ENCODE measurements around the gene CAPN7.

The CAPN7 gene

DNA sequence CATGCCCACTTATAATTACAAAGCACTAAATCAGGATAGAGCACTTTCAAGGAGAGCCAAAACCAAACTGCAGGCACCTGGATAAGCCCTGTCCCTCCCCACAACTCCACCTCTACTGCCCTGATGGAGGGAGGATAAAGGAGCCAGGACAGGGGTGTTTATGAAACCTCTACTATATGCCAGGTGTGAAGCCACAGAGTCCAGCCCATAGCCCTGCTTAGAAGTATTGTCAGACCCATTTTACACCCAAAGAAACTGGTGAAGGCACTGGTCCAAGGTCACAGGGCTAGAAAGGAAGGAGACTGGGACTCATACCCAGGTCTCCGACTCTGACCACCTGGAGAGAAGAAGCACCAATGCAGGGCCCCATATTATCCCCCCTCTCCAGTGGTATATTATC, 77.7 kb downstream of the CAPN7 start:
- no peak overlapping the region for H3K9ac ChIP-seq (ENCODE audit: low read length)
- H4K91ac ChIP-seq (ENCODE audit: low read depth, low read length): no peak overlapping the region
- no peak overlapping the region for H2AK5ac ChIP-seq (ENCODE audit: low read length)
- no CpG with 5 or more reads among the region's 1 CpG for WGBS (ENCODE audit: extremely low coverage, insufficient coverage, insufficient read length)
- H3K79me2 ChIP-seq (ENCODE audit: control insufficient read depth, insufficient read depth, low read length, poor library complexity): peaks cover 11% of the 10 kb centered on the region
- H3K4me2 ChIP-seq (ENCODE audit: low read length): no peak overlapping the region
- H2AFZ ChIP-seq (ENCODE audit: insufficient read depth, low read length, poor library complexity): no peak overlapping the region
- H2BK12ac ChIP-seq (ENCODE audit: low read length): no peak overlapping the region
- H3K79me1 ChIP-seq (ENCODE audit: low read length): peaks cover 6% of the 10 kb centered on the region
- no peak overlapping the region for H4K12ac ChIP-seq (ENCODE audit: low read depth, low read length)
- peak overlapping the region; percentile 16 for H2BK5ac ChIP-seq (ENCODE audit: low read depth, low read length, poor library complexity)
- H3K4me1 ChIP-seq (ENCODE audit: control insufficient read depth in 1 of 2, insufficient read depth in 2 of 2, low read length in 2 of 2): peaks cover 17 to 23% of the 10 kb centered on the region in 2 experiments
- no peak overlapping the region for H3K18ac ChIP-seq (ENCODE audit: low read length)
- peaks cover 11 to 17% of the 10 kb centered on the region in 2 experiments for H3K36me3 ChIP-seq (ENCODE audit: control insufficient read depth in 1 of 2, insufficient read depth in 2 of 2, low read length in 2 of 2)
- DNase-seq: no peak
- no peak overlapping the region for H3K14ac ChIP-seq (ENCODE audit: low read length)
- H3K27me3 ChIP-seq (ENCODE audit: insufficient read depth, low read length): no peaks in the 10 kb centered on the region
- H3K4me3 ChIP-seq (ENCODE audit: low read depth, low read length): no peak overlapping the region
- H2BK120ac ChIP-seq (ENCODE audit: insufficient read depth, low read length, poor library complexity): no peak overlapping the region
- H3K9me3 ChIP-seq (ENCODE audit: insufficient read depth, low read depth, low read length): no peaks in the 10 kb centered on the region
- H3K4ac ChIP-seq (ENCODE audit: low read depth, low read length): peak overlapping the region; percentile 71
- no peak overlapping the region for H3K23ac ChIP-seq (ENCODE audit: low read length)
- H3K27ac ChIP-seq (ENCODE audit: low read depth, low read length): no peak overlapping the region
- no peak overlapping the region for H4K8ac ChIP-seq (ENCODE audit: low read depth, low read length)

DNA sequence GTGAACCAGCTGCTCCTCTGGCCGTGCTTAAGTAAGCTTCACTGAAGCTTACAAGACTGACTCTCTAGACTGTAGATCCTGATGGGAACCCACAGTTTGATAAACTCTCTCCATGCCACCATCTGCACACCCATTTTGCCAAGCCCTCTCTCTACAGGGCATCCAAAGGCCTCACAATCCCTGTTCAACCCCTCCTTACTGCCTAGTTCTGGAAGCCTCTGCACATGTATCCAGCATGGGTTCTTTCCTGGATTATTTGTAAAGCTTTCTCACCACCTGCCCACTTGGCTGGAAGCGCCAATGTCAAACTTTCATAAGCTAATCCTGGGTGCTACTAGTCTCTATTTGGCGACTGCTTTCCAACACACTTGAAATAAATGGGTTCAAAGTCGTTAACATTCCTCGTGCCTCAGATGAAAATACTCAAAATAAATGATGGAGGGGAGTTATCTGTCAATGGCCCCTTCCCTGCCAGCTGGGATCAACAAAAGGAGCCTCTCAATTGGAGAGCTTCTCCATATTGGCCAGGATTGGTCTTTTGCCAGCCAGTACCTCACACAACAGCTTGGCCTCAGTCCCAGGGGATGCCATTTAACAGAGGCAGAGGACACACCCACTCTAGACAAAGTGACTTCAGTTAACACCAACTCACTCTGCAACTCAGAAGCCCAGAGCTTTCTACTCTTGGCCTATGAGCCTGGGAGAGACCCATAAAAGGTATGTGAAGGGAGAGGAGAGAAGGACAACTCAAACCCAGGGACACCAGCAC, 78.3 kb downstream of the CAPN7 start:
- H3K4me1 ChIP-seq (ENCODE audit: control insufficient read depth in 1 of 2, insufficient read depth in 2 of 2, low read length in 2 of 2): peaks cover 17 to 23% of the 10 kb centered on the region in 2 experiments
- H3K23ac ChIP-seq (ENCODE audit: low read length): no peak overlapping the region
- H4K91ac ChIP-seq (ENCODE audit: low read depth, low read length): no peak overlapping the region
- H4K8ac ChIP-seq (ENCODE audit: low read depth, low read length): peak overlapping the region; percentile 3
- no peak overlapping the region for H2AFZ ChIP-seq (ENCODE audit: insufficient read depth, low read length, poor library complexity)
- WGBS (ENCODE audit: extremely low coverage, insufficient coverage, insufficient read length): no CpG with 5 or more reads among the region's 5 CpGs
- no peak overlapping the region for H2BK120ac ChIP-seq (ENCODE audit: insufficient read depth, low read length, poor library complexity)
- H3K18ac ChIP-seq (ENCODE audit: low read length): no peak overlapping the region
- no peak overlapping the region for H3K4me3 ChIP-seq (ENCODE audit: low read depth, low read length)
- no peaks in the 10 kb centered on the region for H3K9me3 ChIP-seq (ENCODE audit: insufficient read depth, low read depth, low read length)
- no peak for DNase-seq
- no peak overlapping the region for H2BK5ac ChIP-seq (ENCODE audit: low read depth, low read length, poor library complexity)
- peak overlapping the region; percentile 71 for H3K4ac ChIP-seq (ENCODE audit: low read depth, low read length)
- H3K9ac ChIP-seq (ENCODE audit: low read length): no peak overlapping the region
- H2BK12ac ChIP-seq (ENCODE audit: low read length): no peak overlapping the region
- H2AK5ac ChIP-seq (ENCODE audit: low read length): no peak overlapping the region
- peaks cover 6% of the 10 kb centered on the region for H3K79me1 ChIP-seq (ENCODE audit: low read length)
- H4K12ac ChIP-seq (ENCODE audit: low read depth, low read length): no peak overlapping the region
- no peak overlapping the region for H3K14ac ChIP-seq (ENCODE audit: low read length)
- peaks cover 11 to 18% of the 10 kb centered on the region in 2 experiments for H3K36me3 ChIP-seq (ENCODE audit: control insufficient read depth in 1 of 2, insufficient read depth in 2 of 2, low read length in 2 of 2)
- no peak overlapping the region for H3K4me2 ChIP-seq (ENCODE audit: low read length)
- peak overlapping the region; percentile 0 for H3K27ac ChIP-seq (ENCODE audit: low read depth, low read length)
- no peaks in the 10 kb centered on the region for H3K27me3 ChIP-seq (ENCODE audit: insufficient read depth, low read length)
- H3K79me2 ChIP-seq (ENCODE audit: control insufficient read depth, insufficient read depth, low read length, poor library complexity): peaks cover 11% of the 10 kb centered on the region

DNA sequence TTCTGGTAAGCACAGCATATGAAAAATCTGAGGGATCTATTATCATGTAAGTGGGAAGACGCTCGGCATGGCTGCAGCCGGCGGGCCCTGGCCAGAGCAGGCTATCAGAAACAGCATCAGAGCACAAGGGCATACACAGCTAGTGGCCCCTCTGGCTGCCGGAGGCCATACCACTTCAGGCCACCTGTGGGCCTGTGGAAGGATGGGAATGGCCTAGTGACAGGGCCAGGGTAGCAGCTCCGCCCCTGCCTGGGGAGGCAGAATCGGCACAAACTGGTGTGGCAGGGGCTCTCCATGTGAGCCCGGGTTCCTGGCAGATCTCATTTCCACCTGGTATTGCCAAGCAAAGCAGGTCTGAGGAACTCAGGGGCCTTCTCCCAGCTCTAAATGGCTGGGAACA, 80.0 kb downstream of the CAPN7 start:
- Histone ChIP-seq H3K27me3 (ENCODE audit: insufficient read depth, low read length) (no peaks in the 10 kb centered on the region), H3K18ac (ENCODE audit: low read length) (peak overlapping the region; percentile 20), H3K9me3 (ENCODE audit: insufficient read depth, low read depth, low read length) (no peaks in the 10 kb centered on the region), H3K23ac (ENCODE audit: low read length) (no peak overlapping the region), H3K4me2 (ENCODE audit: low read length) (no peak overlapping the region), H3K14ac (ENCODE audit: low read length) (no peak overlapping the region), H3K9ac (ENCODE audit: low read length) (no peak overlapping the region), H3K79me1 (ENCODE audit: low read length) (peaks cover 6% of the 10 kb centered on the region), H4K12ac (ENCODE audit: low read depth, low read length) (no peak overlapping the region), H3K4ac (ENCODE audit: low read depth, low read length) (peak overlapping the region; percentile 5), H4K91ac (ENCODE audit: low read depth, low read length) (peak overlapping the region; percentile 52), H3K4me3 (ENCODE audit: low read depth, low read length) (no peak overlapping the region), H3K36me3 (ENCODE audit: control insufficient read depth in 1 of 2, insufficient read depth in 2 of 2, low read length in 2 of 2) (peaks cover 11 to 14% of the 10 kb centered on the region in 2 experiments), H2AK5ac (ENCODE audit: low read length) (no peak overlapping the region), H3K79me2 (ENCODE audit: control insufficient read depth, insufficient read depth, low read length, poor library complexity) (peaks cover 6% of the 10 kb centered on the region), H3K4me1 (ENCODE audit: control insufficient read depth in 1 of 2, insufficient read depth in 2 of 2, low read length in 2 of 2) (peaks cover 4 to 10% of the 10 kb centered on the region in 2 experiments), H3K27ac (ENCODE audit: low read depth, low read length) (peak overlapping the region; percentile 49), H2BK12ac (ENCODE audit: low read length) (no peak overlapping the region), H4K8ac (ENCODE audit: low read depth, low read length) (no peak overlapping the region), H2AFZ (ENCODE audit: insufficient read depth, low read length, poor library complexity) (no peak overlapping the region), H2BK5ac (ENCODE audit: low read depth, low read length, poor library complexity) (no peak overlapping the region), H2BK120ac (ENCODE audit: insufficient read depth, low read length, poor library complexity) (peak overlapping the region; percentile 27)
- WGBS (ENCODE audit: extremely low coverage, insufficient coverage, insufficient read length): no CpG with 5 or more reads among the region's 8 CpGs
- peak in 1 of 2 donors; percentile 46 for DNase-seq

DNA sequence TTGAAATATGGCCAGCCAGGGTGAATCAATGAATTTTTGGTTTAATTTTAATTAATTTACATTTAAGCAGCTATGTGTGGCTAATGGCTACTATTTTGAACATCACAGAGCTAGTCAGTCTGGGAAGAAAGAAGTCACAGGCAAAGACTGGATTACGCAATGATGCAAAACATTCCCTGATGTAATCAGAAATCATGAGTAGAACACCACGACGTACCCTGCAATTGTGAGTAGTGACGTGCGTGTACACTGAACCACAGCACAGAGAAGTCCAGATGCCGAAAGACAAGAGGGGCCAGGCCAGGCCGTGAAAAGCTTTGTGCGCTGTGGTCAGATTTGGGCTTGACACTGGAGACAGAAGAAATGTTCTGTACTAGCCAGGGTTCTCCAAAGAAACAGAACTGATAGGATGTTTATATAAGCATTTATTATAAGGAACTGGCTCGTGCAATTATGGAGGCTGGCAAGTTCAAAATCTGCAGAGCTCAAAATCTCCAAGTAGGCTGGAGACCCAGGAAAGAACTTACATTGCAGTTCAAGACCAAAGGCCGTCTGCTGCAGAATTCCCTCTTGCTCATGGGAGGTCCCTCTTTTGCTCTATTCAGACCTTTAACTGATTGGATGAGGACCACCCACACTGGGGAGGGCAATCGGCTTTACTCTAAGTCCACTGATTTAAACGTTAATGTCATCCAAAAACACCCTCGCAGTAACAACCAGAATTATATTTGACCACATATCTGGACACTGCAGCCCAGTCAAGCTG, 81.7 kb downstream of the CAPN7 start:
- H3K27ac ChIP-seq (ENCODE audit: low read depth, low read length): peak overlapping the region; percentile 37
- H4K12ac ChIP-seq (ENCODE audit: low read depth, low read length): no peak overlapping the region
- H3K18ac ChIP-seq (ENCODE audit: low read length): no peak overlapping the region
- no peak overlapping the region for H2BK12ac ChIP-seq (ENCODE audit: low read length)
- no peak overlapping the region for H2AFZ ChIP-seq (ENCODE audit: insufficient read depth, low read length, poor library complexity)
- no peak overlapping the region for H3K4me2 ChIP-seq (ENCODE audit: low read length)
- WGBS (ENCODE audit: extremely low coverage, insufficient coverage, insufficient read length): no CpG with 5 or more reads among the region's 13 CpGs
- H3K27me3 ChIP-seq (ENCODE audit: insufficient read depth, low read length): no peaks in the 10 kb centered on the region
- H3K4ac ChIP-seq (ENCODE audit: low read depth, low read length): peak overlapping the region; percentile 23
- peaks cover 8% of the 10 kb centered on the region for H3K79me2 ChIP-seq (ENCODE audit: control insufficient read depth, insufficient read depth, low read length, poor library complexity)
- H2BK5ac ChIP-seq (ENCODE audit: low read depth, low read length, poor library complexity): no peak overlapping the region
- H4K91ac ChIP-seq (ENCODE audit: low read depth, low read length): peak overlapping the region; percentile 37
- no peak overlapping the region for H4K8ac ChIP-seq (ENCODE audit: low read depth, low read length)
- peaks cover 17 to 21% of the 10 kb centered on the region in 2 experiments for H3K36me3 ChIP-seq (ENCODE audit: control insufficient read depth in 1 of 2, insufficient read depth in 2 of 2, low read length in 2 of 2)
- peak; percentile 79 to 94 for DNase-seq
- no peaks in the 10 kb centered on the region for H3K9me3 ChIP-seq (ENCODE audit: insufficient read depth, low read depth, low read length)
- H3K9ac ChIP-seq (ENCODE audit: low read length): no peak overlapping the region
- H3K79me1 ChIP-seq (ENCODE audit: low read length): peaks cover 6% of the 10 kb centered on the region
- H3K4me3 ChIP-seq (ENCODE audit: low read depth, low read length): no peak overlapping the region
- H3K23ac ChIP-seq (ENCODE audit: low read length): no peak overlapping the region
- peak overlapping the region; percentile 18 for H2BK120ac ChIP-seq (ENCODE audit: insufficient read depth, low read length, poor library complexity)
- no peak overlapping the region for H2AK5ac ChIP-seq (ENCODE audit: low read length)
- peaks cover under 1 to 10% of the 10 kb centered on the region in 2 experiments for H3K4me1 ChIP-seq (ENCODE audit: control insufficient read depth in 1 of 2, insufficient read depth in 2 of 2, low read length in 2 of 2)
- no peak overlapping the region for H3K14ac ChIP-seq (ENCODE audit: low read length)
